Measurements from ENCODE around the gene BICRA.
A peak's percentile ranks its signal among the peaks of the same experiment; 100 is the strongest.
"Not testable (repeated sequence)": the region's sequence is repeated elsewhere in the genome, so short reads cannot be mapped to it uniquely, and the experiment has no call there.

The BICRA gene

GRCh38 chr19:47608969-47609905 lies at the start of gene BICRA:
Gene BICRA (plus strand): TSS chr19:47609134. CDS start chr19:47673575, 64,441 bp downstream.
- peak; percentile 72 to 74 for DNase-seq

- DNase-seq: no peak
These were observed 47.9 kb upstream of the BICRA start for GRCh38 chr19:47560999-47561398.

- DNase-seq: no peak
These were observed 47.4 kb upstream of the BICRA start for GRCh38 chr19:47561440-47562057.

GRCh38 chr19:47564081-47564480 lies 44.9 kb upstream of the BICRA start:
- no peak for DNase-seq

- DNase-seq: no peak
These were observed 39.6 kb upstream of the BICRA start for GRCh38 chr19:47569331-47569730.

GRCh38 chr19:47572635-47573034 lies 36.3 kb upstream of the BICRA start:
- no peak for DNase-seq

- peak; percentile 90 to 92 for DNase-seq
These were observed 35.6 kb upstream of the BICRA start, which contains the start of gene ZNF541 for GRCh38 chr19:47573071-47574026. Gene ZNF541 (minus strand): TSS chr19:47573148. CDS start chr19:47555856, 17,292 bp downstream.

GRCh38 chr19:47580397-47580796 lies 28.5 kb upstream of the BICRA start:
- DNase-seq: no peak

- no peak for DNase-seq
These were observed 27.2 kb upstream of the BICRA start for GRCh38 chr19:47581605-47582319.

- no peak for DNase-seq
These were observed 26.5 kb upstream of the BICRA start for GRCh38 chr19:47582320-47582909.

- DNase-seq: not testable (repeated sequence)
These were observed 25.8 kb upstream of the BICRA start for GRCh38 chr19:47583161-47583560.

GRCh38 chr19:47587295-47587694 lies 21.6 kb upstream of the BICRA start:
- DNase-seq: no peak

- no peak for DNase-seq
These were observed 19.1 kb upstream of the BICRA start for GRCh38 chr19:47589824-47590223.

GRCh38 chr19:47593860-47594259 lies 15.1 kb upstream of the BICRA start:
- DNase-seq: no peak

- DNase-seq: no peak
These were observed 13.0 kb upstream of the BICRA start for GRCh38 chr19:47595944-47596343.

- DNase-seq: no peak
These were observed 10.3 kb upstream of the BICRA start for GRCh38 chr19:47598407-47599349.

- not testable (repeated sequence) for DNase-seq
These were observed 9.2 kb upstream of the BICRA start for GRCh38 chr19:47599671-47600245.

- DNase-seq: peak; percentile 100
These were observed 8.4 kb upstream of the BICRA start for GRCh38 chr19:47600246-47601179.

Data from activated CD4-positive, alpha-beta T cell treated with anti-CD3 and anti-CD28 coated beads for 4 hours (primary cell).